NCI-H345 treated with DMSO at 0.1 percent for 48 hours (cell line): ENCODE data around the gene ZNF318.
A peak's percentile ranks its signal among the peaks of the same experiment; 100 is the strongest.
"Not testable (repeated sequence)": the region's sequence is repeated elsewhere in the genome, so short reads cannot be mapped to it uniquely, and the experiment has no call there.

Experiments used
- DNase-seq: peaks from one replicate; lab custom pipeline; 2025; ENCODE audit not compliant: unreplicated experiment; lab: John Stamatoyannopoulos, UW

ZNF318 gene, protein sequence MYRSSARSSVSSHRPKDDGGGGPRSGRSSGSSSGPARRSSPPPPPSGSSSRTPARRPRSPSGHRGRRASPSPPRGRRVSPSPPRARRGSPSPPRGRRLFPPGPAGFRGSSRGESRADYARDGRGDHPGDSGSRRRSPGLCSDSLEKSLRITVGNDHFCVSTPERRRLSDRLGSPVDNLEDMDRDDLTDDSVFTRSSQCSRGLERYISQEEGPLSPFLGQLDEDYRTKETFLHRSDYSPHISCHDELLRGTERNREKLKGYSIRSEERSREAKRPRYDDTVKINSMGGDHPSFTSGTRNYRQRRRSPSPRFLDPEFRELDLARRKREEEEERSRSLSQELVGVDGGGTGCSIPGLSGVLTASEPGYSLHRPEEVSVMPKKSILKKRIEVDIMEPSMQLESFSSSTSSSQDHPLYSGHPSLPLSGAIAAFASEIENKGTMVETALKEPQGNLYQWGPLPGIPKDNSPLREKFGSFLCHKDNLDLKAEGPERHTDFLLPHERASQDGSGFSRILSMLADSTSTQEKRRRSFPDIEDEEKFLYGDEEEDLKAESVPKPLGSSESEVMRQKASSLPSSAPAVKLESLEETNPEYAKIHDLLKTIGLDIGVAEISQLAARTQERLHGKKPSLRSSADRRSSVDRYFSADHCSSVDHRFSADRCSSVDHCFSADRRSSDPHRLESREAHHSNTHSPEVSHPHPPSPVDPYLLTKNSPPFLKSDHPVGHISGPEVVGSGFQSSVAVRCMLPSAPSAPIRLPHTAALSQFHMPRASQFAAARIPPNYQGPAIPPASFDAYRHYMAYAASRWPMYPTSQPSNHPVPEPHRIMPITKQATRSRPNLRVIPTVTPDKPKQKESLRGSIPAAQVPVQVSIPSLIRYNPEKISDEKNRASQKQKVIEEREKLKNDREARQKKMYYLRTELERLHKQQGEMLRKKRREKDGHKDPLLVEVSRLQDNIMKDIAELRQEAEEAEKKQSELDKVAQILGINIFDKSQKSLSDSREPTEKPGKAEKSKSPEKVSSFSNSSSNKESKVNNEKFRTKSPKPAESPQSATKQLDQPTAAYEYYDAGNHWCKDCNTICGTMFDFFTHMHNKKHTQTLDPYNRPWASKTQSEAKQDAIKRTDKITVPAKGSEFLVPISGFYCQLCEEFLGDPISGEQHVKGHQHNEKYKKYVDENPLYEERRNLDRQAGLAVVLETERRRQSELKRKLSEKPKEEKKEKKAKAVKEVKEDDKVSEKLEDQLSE (N-terminal part only)

DNA sequence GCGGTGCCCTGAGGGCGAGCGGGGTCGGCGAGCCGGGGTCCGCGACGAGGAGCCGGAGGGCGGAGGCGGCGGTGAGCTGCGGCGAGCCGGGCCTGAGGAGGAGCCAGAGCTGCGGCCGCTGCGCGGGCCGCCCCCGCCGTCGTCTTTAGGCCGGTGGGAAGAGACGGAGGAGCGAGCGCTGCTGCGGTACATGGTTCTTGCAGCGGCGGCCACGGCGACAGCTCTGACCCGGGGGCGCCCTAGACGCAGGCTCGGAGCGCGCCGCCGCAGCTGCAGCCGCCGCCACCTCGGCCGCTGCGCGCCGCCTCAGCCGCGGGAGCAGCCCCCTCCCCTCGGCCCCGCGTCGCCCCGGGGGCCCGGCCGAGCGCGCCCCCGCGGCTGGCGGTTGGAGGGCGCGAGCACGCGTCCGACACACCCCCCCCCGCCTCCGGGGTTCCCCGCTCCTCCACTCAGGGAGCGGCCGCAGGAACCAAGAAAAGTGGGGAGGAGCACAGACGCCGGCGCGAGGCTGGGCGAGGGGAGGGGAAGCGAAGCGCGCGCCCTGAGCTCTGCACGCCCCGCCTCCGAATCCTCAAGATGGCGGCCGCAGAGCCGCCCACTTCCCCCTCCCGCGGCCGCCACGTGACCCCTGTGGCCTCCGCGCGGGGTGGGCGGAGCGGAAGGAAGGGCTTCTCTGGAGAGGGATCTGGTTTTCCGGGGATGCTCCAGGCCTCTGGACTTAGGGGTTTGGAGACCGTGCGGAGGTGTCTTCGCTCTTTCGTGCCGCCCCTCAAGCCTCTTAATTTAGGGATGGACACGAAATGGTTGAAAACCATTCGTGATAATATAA lies at the start of gene ZNF318:
Gene ZNF318, minus strand, starts transcription at position 474 of the 829 bp plus-strand sequence. Its CDS starts 282 bp downstream, at position 192.
- DNase-seq = peak; percentile 96

DNA sequence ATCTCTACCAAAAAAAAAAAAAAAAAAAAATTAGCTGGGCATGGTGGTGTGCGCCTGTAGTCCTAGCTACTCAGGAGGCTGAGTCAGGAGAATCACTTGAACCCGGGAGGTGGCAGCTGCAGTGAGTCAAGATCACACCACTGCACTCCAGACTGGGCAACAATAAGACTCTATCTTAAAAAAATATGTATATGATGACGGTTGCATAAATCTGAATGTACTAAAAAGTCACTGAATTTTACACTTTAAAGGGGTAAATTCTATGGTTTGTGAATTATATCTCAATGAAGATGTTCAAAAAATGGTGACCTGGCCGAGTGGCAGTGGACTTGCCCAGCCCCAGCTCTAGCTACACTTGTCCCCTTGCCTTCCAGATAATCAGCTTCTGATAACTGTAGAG lies 47.5 kb upstream of the ZNF318 start:
- no peak for DNase-seq

DNA sequence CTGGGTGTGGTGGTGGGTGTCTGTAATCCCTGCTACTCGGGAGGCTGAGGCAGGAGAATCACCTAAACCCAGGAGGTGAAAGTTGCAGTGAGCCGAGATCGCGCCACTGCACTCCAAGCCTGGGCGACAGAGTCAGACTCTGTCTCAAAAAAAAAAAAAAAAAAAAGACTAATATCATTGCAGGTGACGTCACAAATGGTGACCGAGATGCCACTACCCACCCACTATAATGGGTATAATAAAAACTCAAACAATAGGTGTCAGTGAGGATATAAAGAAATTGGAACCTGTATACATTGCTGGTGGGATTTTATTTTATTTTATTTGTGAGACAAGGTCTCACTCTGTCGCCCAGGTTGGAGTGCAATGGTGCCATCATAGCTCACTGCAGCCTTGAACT lies 45.8 kb upstream of the ZNF318 start:
- DNase-seq = not testable (repeated sequence)

DNA sequence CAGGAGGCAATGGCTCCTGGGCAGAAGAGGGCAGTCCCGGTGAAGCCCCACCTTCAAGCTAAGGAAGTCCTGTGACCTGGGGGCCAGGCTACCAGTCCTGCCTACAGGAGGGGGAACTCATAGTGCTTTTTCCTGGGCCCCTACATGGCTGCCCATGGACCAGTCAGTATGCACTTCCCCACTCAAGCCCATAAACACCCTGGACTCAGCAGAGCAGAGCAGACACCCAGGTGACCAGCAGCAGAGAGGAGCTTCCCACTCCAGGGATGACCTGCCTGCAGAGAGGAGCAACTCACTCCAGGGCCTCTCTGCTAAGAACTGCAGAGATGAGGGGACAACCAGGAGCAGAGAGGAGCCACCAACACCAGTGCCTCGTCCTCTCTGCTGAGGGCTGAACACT lies 43.6 kb upstream of the ZNF318 start:
- no peak for DNase-seq

DNA sequence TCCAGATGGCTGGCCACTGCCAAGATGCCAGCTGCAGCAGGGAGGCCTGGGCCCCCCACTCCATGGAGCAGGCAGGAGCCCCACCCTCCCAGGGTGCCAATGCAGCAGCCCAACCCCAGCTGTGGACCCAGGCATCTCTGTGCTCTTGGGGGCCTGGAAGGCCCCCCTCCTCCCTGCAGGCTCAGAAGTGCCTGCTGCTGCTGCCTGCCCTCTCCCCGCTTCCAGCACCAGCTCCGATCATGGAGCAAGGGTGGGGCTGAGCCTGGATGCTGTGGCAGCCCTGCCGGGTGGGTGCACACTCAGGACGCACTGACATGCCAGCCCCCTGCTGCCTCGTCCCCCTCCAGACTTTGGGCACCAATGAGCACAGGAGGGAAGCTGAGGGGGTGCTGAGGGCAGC lies 43.1 kb upstream of the ZNF318 start:
- no peak for DNase-seq

DNA sequence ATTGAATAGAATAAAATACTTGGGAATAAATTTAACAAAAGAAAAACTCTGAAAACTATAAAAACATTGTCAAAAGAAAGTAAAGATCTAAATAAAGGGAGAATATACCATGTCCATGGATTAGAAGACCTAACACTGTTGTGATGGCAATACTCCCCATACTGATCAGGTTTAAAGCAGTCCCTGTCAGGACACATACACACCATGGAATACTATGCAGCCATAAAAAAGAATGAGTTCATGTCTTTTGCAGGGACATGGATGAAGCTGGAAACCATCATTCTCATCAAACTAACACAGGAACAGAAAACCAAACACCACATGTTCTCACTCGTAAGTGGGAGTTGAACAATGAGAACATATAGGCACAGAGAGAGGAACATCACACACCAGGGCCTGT lies 41.3 kb upstream of the ZNF318 start:
- not testable (repeated sequence) for DNase-seq

DNA sequence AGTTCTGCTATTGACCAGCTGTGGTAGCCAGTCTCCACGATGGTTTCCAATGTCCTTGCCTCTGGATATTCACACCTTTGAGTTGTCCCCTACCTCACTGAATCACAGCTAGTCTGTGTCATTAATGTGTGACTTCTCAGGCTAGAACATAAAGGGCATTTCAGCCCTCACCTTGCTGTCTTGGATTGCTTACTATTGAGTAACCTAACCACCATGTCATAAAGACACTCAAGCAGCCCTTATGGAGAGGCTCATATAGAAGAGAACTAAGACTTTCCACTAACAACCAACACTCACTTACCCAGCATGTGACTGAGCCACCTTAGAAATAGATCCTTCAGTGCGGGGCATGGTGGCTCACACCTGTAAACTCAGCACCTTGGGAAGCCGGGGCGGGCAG lies 38.8 kb upstream of the ZNF318 start:
- no peak for DNase-seq

DNA sequence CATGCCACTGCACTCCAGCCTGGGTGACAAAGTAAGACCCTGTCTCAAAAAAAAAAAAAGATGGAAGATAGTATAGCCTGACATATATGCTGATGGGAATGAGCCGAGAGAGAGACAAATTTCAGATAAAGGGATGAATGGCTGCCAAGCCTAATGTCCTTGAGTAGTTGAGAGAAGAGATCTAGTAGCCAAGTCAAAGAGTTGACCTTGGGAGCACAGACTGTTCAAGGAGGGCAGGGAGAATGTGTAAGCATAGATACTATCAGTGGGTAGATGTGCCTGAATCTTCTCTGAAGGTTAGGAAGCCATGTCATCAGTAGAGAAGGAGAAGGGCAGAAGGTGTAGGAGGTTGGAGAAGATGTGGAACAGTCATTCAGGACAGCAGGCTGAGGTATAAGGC lies 37.8 kb upstream of the ZNF318 start:
- DNase-seq = no peak

DNA sequence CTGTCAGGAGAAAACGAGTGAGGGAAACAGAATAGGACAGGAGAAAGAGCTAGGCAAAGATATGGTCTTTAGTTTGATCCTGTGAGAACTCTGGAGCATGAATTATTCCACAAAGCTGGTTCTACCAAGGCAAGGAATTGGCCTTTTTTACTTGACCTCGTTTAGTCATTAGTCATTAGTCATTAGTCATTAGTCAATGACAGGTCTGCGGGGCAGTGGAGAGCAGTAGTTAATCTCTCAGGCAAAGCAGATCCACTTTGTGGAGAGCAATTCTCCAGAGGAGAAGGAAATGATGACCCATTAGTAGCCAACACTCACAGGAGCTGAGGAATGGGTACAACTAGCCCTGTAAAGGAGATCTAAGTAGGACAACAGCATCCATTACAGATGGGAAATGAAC lies 35.9 kb upstream of the ZNF318 start:
- DNase-seq = no peak

DNA sequence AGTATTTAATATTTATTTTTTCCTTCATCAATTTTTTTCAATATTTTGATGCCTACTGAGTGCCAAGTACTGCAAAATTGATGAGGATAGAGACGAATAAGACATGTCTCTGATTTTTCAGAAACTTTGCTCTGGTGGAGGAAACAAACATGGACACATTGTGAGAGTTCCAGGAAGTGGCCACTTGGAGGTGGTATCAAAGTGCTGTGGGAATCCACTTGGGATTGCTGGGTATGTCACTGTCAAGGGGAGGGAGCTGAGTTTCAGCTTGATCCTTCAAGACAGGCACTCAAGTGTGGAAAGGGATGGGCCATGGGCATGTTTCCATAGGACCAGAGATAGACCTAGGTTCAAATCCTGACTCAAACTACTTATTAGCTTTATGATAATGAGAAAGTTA lies 33.4 kb upstream of the ZNF318 start:
- no peak for DNase-seq

DNA sequence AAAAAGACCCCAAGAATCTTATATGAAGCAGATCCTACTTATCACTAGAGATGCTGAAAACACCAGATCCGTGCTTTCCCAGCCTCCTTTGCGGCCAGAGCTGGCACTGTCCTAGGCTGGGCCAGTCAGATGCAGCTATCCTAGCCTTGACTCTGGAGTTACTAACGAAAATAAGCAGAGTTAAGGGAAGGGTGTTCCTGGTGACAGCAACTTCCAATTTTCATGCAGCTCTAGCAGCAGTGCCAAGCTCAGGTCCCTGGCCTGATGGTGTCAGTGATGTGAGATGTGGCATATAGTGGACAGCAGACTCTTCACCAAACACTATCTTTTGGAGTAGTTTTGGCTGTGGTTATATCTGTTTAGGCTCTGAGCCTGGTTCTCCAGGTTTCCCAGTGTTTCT lies 32.3 kb upstream of the ZNF318 start:
- DNase-seq = no peak

DNA sequence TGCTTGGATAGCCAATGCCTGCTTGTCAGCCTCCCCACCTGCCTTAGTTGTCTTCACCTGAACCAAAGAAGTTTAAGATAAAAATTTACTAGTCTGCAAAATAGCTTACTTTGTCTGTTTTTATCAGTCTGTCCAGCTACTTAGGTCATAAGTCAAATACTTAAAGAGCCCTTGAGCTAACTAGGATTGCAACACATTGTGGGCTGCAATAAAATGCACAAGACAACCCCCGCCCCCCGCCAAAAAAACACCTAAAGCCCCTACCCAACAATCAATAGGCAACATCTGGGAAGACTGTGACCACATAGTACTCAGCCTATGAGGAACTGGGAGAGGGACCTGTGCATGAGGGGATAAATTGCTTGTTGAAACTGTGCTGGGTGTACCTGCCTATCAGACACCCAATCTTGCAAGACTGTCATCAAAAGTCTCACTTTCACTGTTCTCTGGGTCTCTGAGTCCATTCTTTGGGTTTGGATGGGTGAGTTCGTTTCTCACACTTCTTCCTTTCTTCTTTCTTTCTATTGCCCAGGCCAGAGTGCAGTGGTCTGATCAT lies 30.6 kb upstream of the ZNF318 start:
- DNase-seq = no peak

DNA sequence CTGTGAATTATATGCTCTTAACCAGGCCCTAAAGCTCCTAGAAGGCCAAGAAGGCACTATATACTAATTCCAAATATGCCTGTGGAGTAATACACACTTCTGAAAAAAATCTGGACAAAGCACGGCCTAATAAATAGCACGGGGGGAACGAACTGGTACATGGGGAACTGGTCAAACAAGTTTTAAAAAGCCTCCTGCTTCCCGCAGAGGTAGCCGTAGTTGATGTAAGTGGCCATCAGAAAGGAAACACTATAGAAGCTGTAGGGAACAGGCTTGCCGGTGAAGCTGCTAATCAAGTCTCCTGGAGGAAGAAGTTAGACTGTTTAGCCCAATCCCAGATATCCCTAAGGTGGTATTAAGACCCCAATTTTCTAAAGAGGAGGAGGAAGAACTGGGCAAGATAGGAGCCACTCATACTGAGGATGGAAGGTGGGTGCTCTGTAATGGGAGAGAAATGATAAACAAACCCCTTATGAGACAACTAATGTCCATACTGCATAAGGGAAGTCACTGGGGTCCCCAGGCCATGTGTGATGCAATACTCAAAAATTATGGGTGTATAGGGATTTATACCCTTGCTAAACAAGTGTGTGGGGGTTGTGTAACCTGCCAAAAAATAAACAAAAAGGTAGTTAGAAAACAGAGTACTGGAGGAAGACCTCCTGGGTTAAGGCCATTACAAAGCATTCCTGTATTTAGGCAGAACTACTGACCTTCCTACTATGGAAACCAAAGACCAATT lies 27.1 kb upstream of the ZNF318 start:
- DNase-seq = peak; percentile 5

DNA sequence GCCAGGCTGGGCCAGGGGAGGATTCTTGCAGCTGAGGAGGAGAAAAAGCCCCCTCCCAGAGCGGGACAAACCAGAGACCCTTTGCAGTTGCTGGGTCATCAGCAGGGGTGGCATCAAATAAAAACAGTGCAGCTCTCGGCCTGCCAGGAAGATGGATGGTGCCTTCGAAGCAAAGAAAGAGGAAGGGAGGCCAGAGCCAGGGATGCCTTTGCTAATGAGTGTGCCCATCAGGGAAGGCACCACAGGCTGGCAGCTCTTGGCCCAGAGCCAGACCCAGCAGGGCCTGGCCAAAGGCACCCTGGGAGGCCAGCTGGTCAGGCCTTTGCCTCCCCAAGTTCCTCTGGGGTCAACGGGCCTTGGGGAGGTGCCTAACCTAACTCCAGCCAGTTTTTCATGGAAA lies 26.3 kb upstream of the ZNF318 start:
- no peak for DNase-seq

DNA sequence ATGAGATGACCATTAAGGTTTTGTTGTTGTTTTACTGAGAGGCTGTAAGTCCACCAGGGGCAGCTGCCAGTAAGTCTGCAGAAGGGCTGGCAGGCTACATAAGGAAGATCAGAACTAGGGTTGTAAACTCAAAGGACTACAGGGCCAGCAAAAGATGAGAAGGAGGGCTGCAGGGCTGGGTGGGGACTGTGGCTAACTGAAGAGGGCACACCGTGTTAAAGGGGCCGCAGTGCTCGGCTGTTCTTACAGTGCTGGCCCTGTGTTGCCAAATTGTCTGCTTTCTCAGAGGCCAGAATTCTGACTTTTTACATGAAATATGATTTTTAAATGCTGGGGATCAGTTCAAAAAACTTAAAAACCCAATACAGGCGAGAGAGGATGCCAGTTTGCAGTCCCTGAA lies 25.5 kb upstream of the ZNF318 start:
- no peak for DNase-seq

DNA sequence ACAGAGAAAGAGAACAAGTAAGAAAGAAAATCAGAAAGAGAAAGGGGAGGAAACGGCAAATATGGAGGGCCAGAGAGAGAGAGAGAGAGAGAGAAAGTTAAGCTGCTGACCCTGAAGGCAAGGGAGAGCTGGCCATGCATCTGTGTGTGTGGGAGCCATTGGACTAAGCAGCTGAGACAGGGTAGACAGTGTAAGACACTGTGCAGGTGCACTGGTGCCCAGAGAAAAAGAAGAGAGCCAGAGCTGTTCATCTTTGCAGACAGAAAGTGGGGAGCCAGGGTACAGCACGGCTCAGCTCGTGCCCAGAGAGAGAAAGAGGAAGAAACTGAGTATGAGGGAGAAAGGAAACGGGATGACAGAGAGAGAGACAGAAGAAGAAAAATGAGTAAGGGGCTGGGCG lies 24.2 kb upstream of the ZNF318 start:
- DNase-seq = no peak

DNA sequence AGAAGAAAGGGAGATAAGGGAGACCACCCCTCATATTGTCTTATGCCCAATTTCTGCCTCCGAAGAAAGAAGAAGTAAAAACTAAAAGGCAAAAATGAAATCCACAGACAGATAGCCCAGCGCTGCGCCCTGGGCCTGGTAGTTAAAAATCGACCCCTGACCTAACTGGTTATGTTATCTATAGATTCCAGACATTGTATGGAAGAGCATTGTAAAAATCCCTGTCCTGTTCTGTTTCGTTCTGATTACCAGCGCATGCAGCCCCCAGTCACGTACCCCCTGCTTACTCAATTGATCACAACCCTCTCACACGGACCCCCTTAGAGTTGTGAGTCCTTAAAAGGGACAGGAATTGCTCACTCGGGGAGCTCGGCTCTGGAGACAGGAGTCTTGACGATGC lies 23.7 kb upstream of the ZNF318 start:
- not testable (repeated sequence) for DNase-seq

DNA sequence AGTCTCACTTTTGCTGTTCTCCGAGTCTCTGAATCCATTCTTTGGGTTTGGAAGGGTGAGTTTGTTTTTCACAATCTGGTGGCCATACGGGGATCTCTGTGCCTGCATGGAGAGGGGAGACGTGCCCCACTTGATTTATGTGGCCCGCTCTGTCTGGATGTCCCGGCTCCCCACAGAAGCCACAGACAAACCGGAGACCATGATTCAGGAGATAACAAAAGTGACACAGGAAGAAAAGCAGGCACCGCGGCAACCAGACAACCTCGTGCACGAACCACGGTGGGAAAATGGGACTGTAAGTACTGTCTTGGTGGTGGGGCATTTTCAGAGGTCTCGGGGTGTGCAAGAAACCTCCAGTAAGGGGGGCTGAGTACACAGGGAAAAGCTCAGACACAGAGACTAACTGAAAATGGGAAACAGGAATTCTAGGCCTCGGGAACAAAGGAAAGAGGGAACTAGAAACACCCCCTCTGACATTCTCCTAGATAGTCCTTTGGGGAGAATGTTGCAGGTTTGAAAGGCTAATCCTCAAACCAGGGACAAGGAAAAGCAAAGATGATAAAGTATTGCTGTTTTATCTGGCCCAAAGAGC lies 22.1 kb upstream of the ZNF318 start:
- no peak for DNase-seq

DNA sequence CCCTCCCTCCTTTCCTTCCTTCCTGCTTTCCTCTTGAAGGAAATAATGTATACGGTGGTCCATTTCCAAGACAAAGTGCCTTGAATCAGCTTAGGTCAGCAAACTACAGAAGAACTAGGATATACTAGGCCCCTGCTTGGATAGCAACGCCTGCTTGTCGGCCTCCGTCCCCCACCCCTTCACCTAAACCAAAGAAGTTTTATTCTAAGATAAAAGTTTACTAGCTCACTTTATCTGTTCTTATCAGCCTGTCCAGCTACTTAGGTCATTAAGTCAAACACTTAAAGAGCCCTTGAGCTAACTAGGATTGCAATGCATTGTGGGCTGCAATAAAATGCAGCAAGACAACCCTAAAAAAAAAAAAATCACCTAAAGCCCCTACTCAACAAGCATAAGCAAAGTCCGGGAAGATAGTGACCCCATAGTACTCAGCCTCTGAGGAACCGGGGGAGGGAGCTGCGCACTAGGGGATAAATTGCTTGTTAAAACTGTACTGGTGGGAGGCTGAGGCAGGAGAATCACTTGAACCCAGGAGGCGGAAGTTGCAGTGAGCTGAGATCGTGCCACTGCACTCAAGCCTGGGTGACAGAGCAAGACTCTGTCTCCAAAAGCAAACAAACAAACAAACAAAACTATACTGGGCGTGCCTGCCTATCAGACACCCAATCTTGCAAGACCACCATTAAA lies 21.4 kb upstream of the ZNF318 start:
- DNase-seq = not testable (repeated sequence)
